Measurements from ENCODE around the gene PARPBP. TPM values are rescaled to one million over a fixed set of nuclear protein-coding genes. Genes with fewer than 3 reads are reported as not detected.
"Not testable (repeated sequence)": the region's sequence is repeated elsewhere in the genome, so short reads cannot be mapped to it uniquely, and the experiment has no call there.

Gene PARPBP
- total and polyA plus RNA-seq, 2 experiments from 2014 or later, result 37.3 to 44.8 TPM

- not testable (repeated sequence) for ATAC-seq, H3K4me1 Mint-ChIP-seq
These were observed 120.9 kb downstream of the PARPBP start for GRCh38 chr12:102240859-102241258.

More at GRCh38 chr12:102240859-102241258, 120.9 kb downstream of the PARPBP start:
- not testable (repeated sequence) for H3K27ac Mint-ChIP-seq; H3K27me3 ChIP-seq (ENCODE audit: insufficient read depth); DNase-seq (ENCODE audit: low spot score); H3K27me3 Mint-ChIP-seq (ENCODE audit: insufficient read depth, low read depth, poor library complexity); H3K36me3 Mint-ChIP-seq (ENCODE audit: low read depth); H3K4me3 ChIP-seq; H3K27ac ChIP-seq (ENCODE audit: low read depth); H3K36me3 ChIP-seq (ENCODE audit: insufficient read depth); H2AFZ ChIP-seq; H4K20me1 ChIP-seq (replicated peaks; ENCODE audit: insufficient read depth); H3K9me2 ChIP-seq (ENCODE audit: insufficient read depth); H3F3A ChIP-seq (replicated peaks; ENCODE audit: low read depth); H3K4me2 ChIP-seq; H3K4me3 Mint-ChIP-seq; H3K4me1 ChIP-seq (ENCODE audit: insufficient read depth); H3K79me2 ChIP-seq (replicated peaks; ENCODE audit: insufficient read depth)
- H3K9me3 Mint-ChIP-seq, result peaks cover 22% of the 10 kb centered on the region

Small RNAs within 50 kb of the gene (small RNA-seq; reads per million reads assigned to genes)
- not detected for gene RN7SL793P (ENCODE audit: low replicate concordance)

Other genes with a start within 250 kb of the PARPBP start
- 5.4 and 5.7 TPM in 2 replicates for gene DRAM1, start 242.6 kb upstream of the PARPBP start, total RNA-seq (2014; rRNA removed; shearing (Covaris generic))
- gene DRAM1, start 242.6 kb upstream of the PARPBP start, polyA plus RNA-seq (2016; fragmentation: Nextera tagmentation; extraction: Ambion mirVana), result 8.5 and 8.6 TPM in 2 replicates
- gene WASHC3, start 58.2 kb upstream of the PARPBP start, total RNA-seq (2014; rRNA removed; shearing (Covaris generic)), result 6.6 and 7.5 TPM in 2 replicates
- gene WASHC3, start 58.2 kb upstream of the PARPBP start, polyA plus RNA-seq (2016; fragmentation: Nextera tagmentation; extraction: Ambion mirVana), result 18.4 and 24.6 TPM in 2 replicates
- gene NUP37, start 69 bp upstream of the PARPBP start, total RNA-seq (2014; rRNA removed; shearing (Covaris generic)), result 79.4 and 105 TPM in 2 replicates
- gene NUP37, start 69 bp upstream of the PARPBP start, polyA plus RNA-seq (2016; fragmentation: Nextera tagmentation; extraction: Ambion mirVana), result 63.3 and 68.7 TPM in 2 replicates
- not detected in 2 replicates for gene PMCH, start 77.7 kb downstream of the PARPBP start, total RNA-seq (2014; rRNA removed; shearing (Covaris generic))
- gene PMCH, start 77.7 kb downstream of the PARPBP start, polyA plus RNA-seq (2016; fragmentation: Nextera tagmentation; extraction: Ambion mirVana), result 0.64 and 1.1 TPM in 2 replicates

Data from GM23338 (cell line).